Measurements from ENCODE around the gene CRYGN.

CRYGN gene

DNA sequence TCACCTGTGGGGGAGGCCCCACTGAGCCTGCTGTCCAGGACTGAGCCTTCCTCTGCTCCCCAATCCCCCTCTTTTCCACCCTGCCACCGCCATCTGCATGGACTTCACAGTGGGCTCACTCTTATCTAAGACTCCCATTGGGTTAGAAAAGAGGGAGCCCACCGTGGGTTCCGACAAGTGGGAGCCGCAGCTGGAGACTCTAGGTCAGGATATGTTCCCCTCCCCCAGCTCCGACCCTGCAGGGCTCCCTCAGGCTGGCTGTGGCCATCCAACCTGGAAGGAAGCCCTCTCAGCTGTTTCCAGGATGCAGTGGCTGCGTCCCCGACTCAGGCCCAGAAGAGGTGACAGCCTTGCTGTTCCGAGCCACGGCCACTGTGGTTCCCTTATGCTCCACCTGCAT, 34.9 kb downstream of the CRYGN start:
- no peak for DNase-seq

DNA sequence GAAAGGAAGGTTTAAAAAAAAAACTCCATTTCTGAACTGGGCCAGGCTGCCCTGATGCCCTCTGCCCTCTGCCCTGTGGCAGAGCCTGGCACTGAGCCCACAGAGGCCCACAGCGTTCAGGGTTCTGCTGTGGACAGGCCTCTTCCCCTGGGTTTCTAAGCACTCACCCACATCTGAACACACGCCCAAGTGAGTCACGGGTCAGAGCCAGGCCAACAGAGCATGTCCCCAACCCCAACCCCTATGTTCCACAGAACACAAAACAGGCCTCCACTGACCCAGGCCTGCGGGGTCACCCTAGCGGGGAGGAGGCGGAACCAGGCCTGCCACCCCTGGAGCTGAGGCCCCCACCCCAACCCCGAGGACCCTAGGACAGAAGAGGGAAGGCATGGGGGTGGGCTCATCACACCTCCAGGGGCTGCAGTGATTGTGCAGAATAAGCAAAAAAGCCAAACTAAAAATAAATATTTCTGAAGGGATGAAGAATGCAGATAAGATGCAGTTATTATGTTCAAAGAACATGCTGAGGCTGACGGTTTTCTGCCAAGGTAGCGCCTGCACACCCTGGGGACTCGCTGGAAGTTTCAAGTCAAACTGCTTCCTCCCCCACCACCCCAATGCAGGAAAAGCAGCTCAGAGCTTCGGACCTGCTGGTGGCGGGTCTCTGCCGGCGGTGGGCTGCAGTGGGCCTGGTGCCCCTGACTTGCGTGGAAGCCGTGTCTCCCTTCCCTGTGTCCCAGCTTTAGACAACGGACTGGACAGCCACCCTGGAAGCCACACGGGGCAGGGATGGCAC, 35.5 kb downstream of the CRYGN start:
- no peak for DNase-seq

DNA sequence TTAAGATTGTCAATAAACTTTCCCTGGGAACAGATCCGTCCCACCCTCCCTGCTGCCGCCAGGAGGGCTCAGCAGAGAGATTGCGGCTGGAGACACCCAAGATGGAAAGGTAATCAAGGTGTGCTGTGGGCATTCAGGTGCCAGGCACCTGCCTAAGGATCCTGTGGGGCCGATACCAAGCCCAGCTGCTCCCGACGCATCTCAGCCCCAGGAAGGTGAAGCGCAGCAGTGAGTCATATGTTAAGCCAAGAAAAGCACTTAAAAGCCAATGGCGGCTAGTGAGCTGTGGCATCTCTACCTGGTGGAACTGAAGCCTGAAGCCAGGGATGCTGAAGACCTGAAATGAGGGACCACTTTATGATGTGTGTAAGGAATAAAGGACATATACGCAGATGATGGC, 36.2 kb downstream of the CRYGN start:
- no peak for DNase-seq

DNA sequence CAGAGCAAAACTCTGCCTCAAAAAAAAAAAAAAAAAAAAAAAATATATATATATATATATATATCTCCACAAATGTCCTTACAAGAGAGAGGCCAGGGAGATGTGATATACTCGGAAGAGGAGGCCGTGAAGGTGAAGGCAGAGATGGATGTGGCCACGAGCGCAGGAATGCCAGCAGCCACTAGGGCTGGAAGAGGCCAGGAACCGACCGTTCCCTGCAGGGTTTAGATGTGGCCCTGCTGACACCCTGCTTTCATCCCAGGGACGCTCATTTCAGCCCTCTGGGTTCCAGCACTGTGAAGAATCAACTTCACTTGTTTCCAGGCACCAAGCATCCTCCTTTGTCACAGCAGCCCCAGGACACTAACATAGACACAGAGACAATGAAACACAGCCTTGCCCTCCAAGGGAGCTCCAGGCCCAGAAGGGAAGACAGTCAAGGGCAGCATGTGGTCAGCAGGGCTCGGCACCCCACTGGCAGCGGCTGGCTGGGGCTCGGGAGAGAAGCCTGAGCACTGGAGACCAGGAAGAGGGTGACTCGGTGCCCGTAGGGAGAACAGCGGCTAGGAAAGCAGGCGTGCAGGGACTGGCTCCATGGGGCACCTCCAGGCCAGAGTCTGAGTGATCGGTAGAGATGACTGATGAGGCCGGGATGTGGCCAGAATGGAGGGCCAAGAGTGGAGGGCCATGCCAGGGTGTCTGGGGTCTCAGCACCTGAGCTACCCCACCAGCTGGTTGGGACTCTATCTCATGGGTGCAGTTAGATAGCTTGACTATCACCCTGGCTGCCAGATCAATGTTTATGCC, 37.7 kb downstream of the CRYGN start:
- DNase-seq = no peak

DNA sequence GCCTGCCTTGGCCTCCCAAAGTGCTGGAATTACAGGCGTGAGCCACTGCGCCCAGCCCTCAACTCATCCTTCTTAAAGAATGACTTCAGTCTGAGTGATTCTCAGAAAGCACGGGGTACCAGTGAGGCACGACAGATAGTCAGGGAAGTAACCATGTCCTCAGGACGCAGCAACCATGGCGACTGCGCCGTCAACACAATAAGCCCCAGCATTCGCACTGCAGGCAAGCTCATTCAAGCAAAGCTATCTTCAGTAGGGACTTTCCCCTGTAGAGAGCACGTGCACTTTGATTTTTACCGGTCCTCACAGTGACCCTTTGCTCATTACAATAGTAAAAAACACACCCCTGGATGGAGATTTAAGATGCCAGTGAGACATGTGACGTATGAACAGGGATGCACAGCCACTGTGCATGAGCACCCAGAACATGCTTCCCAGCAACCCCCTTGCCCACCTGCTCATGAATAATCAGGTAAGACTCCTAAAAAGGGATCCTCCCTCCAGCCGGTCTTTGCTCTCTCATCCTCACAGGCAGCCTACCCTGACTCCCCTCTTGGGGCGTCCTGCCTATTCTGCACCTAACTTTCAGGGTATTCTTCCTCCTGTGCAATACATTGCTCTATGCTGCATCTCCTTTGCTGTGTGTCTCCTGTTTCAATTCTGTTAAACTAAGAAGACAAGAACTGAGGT, 39.2 kb downstream of the CRYGN start:
- no peak for DNase-seq

DNA sequence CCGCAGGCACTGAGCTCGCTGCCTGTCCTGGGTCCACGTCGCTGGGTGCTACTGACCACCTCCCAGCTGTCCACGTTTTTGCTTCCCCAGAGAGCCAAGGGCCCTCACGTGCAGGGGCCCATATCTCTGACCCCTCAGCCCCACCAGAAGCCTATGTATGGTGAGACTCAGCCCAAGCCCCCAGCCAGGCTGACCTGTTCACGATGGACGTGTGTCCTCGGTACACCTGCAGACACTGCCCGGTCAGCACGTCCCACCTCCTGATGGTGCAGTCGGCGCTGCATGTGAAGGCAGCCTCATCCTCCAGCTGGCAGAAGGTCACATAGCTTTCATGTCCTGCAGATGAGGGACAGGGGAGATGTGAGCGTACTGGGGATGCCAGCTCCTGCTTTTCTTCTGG, 40.0 kb downstream of the CRYGN start:
- DNase-seq = no peak

DNA sequence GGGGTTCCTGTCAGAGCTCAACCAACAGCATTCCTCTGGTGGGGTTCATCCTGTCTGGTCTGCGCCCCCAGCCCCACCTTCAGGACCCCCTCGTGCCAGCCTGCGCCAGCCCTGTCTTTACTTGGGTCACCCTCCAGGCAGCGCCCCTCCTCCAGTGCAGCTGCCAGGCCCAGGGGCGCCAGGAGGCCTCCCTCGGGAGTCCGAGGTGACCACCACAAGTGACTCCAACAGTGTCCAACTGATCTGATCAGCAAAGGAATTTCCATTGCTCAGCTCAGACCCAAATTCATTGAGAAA, 40.7 kb downstream of the CRYGN start:
- no peak for DNase-seq

DNA sequence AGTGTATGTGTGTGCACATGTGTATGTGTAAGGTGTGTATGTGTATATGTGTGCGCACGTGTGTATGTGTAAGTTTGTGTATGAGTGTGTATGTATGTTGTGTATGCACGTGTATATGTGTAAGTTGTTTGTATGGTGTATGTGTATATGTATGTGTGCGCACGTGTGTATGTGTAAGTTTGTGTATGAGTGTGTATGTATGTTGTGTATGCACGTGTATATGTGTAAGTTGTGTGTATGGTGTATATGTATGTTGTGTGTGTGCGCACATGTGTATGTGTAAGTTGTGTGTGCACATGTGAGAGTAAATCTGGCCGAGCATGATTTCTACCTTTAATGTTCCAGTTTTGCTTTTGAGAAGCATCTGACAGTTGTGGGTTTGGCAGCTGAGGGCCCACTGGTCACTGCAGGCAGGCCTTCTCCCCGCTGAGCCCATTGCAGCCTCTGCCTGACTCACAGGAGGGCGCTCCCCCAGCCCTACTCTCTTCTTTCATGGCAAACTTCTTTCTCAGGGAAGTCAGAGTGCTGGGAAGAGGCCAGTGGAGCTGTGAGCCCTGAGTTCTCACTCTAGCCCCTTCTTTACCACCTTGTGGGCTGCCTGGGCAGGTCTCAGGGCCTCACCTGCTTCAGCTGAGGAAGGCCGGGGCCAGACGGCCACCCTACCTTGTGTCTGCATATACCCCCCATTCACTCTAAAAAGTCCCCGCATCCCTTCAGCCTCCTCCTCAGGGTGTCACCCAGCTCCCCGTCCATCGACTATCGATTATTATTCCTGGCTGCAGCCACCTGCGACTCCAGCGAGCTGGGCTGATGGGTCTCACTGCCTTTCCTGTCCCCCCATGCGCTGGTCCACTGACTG, 41.3 kb downstream of the CRYGN start:
- DNase-seq = no peak

DNA sequence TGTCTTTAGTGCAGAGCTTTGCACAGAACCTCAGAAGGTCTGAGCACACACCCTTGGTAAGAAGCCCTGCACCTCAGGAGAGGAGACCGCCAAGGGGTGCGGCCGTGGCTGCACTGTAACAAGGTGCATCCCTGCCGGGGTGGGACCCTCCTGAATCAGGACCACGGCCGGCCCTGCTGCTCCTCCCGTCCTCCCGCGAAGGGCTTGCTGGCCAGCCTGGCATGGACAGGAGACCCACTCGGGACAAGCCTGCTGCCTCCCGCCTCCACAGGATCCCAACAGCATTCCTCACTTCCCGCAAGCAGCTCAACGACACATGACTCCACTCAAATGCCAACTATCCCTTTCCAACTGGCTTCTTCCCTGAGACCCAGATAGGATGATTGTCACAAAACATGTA, 42.9 kb downstream of the CRYGN start:
- DNase-seq = no peak

DNA sequence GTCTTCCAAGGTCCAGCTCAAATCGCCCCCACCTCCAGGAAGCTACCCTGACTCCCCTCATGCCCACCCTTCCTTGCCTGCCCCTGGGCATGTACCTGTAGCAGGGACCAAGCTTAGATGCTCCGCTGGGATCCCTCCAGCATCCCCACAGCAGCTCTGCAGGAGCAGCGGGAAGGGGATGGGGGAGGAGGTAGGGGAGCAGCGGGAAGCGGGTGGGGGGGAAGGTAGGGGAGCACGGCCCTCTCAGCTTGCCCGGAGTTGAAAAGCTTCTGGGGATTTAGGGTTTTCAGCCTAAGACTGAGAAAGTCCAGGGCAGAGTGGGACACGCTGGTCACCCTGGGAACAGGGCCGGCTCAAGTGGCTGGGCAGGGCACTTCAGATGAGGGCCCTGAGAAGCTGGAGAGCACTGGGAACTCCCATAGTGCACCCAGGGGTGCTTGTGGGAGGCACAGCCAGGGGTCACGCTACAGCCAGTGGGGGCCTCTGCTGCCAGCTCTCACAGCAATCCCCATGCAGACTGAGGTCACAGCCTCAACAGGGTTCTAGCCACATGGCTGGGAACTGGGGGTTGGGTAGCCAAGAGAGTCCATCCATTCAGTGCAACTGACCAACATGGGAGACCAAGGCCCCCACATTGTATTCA, 43.5 kb downstream of the CRYGN start:
- DNase-seq = no peak

DNA sequence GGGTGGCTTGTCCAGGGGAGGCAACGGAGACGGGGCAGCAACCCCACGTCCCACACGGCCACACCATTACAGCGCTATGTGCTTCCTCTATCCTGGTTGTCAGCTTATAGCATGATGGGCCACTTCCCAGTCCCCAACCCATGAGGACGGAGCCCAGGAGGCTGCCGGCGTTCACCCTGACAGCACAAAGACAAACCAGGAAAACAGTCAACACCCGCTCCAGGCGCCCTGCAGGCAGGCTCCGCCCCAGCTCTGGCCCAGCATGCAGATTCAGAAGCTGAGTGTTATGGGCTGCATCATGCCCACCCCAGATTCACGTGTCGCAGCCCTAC, 44.9 kb downstream of the CRYGN start:
- no peak for DNase-seq

DNA sequence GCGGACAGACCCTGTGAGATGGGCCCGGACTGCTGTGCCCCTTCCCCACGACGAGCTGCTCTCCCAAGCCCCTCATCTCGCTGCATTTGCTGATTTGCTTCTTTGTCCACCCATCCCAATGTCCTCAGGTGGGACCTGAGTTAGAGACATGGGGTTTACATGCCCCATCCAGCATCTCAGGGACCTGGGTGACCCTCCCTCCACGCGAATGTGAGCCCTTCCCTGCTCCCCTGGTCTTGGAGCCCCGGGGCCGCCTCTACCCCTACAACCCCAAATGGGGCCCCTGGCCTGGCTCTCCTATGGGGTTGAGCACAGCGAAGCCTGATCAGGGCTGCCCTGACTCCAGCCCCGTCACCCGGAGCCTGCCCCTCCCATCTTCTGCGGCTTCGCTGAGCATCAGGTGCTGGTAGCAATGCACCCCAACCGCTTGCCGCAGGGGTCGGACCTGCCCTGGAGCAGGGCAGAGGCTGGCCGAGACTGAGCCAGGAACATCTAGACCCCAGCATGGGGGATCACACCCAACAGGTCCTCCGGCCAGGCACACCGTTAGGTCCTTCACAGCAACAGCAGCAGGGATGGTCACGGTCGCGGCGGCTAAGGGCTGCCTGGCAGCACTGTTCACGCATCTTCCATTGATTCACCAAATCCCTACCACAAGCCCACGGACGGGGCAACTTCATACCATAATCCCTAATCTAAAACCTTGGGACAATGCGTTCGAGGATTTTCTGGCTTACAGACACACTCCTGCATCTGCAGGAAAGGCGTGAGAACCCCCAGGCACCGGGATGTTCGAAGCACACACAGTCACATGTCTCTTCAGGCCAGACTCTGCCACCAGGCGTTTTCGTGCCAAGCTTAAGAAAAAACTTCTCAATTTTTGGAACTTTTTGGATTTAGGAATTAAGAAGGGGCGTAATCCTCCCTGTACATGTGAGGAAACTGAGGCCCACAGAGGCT, 45.6 kb downstream of the CRYGN start:
- DNase-seq = no peak

DNA sequence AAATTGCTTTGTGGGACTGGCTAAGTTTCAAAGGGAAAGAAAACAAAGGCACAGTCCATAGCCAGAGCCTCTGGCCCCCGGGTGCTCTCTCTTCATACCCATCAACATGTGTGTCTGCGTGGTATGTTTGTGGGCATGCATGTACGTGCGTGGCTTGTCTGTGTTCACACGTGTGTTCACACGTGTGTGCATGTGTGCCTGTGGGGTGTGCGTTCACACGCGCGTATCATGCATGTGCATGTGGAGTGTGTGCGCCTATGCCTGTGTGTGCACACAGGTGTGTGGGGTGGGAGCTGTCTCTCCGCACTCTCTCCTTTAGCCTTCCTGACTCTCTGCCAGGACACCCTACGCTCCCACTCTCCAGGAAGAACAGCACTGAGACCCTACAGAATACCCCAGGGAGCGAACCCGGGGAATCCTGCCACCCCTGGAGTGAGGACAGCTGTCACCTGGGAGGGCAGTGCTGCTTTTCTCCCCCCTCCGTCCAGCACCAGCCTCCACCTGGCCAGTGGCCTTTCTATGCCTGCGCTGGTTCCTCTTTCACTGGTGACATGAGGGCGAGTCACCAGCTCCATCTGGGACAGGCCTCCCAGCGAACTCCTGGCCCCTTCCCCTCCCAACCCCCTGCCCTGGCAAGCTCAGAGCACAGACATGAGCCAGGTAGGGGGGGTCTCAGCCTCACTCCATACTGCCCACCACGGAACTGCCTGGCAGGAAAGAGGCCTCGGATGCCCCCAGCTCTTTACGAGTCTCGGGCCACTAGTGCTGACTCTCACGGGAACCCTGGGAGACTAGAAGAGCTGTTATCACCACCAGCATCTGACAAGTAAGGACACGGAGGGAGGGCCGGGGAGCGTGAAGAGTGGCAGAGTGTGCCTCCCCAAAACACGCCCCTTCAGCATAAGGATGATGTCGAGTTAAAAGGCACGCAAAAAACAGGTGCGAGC, 46.6 kb downstream of the CRYGN start:
- no peak for DNase-seq

DNA sequence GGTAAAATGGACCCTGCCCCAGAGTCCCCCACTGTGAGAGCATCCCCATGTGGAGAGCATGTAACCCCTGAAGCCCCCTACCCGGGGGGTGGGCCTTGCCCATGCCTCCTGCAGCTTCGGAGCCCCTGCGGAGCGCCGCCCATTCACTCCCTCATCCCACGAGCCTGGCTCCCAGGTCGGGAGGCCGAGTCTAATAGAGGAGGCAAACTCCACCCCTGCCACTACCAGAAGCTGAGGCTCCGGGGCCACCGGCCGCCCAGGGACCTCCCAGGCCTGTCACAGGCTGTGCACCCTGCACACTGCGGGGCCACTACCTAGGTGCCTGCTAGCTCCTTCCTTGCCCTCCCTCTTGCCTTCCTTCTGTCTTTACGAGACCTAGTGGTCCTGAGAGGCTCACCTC, 47.5 kb downstream of the CRYGN start:
- no peak for DNase-seq

DNA sequence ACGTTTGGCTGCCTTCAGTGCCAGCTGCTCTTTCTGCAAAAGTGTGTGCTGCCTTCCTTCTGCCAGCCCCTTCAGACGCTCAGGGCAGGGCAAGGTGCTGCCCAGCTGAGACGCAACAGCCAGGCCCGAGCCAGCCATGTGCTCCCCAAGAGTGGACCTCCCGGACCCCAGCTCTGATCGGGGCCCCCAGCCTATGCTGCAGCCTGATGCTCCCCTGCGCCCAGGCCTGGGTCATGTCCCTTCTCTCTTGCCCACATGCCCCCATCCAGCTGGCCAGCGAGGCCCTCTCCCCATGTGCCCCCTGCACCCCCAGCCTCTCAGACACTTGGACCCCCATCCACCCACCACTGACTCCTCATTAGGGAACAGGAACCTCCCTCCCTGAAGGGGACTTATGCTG, 47.9 kb downstream of the CRYGN start:
- no peak for DNase-seq

DNA sequence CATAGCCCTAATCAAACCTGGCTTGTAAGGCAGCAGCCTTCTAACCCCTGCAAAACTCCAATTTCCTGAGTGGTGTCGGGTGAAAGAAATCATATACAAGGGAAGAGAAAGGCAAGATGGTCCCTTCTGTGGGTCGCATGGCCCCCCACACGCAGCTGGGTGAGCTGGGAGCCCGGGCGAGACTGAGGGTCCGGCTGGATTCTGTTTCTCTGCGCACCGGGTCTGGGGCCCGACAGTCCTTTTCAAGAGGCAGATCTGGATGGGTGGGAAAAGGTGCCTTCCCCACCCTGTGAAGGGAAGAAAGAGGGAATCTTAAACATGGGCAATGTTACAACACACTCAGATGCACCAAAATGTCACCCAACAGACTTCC, 48.6 kb downstream of the CRYGN start:
- no peak for DNase-seq

DNA sequence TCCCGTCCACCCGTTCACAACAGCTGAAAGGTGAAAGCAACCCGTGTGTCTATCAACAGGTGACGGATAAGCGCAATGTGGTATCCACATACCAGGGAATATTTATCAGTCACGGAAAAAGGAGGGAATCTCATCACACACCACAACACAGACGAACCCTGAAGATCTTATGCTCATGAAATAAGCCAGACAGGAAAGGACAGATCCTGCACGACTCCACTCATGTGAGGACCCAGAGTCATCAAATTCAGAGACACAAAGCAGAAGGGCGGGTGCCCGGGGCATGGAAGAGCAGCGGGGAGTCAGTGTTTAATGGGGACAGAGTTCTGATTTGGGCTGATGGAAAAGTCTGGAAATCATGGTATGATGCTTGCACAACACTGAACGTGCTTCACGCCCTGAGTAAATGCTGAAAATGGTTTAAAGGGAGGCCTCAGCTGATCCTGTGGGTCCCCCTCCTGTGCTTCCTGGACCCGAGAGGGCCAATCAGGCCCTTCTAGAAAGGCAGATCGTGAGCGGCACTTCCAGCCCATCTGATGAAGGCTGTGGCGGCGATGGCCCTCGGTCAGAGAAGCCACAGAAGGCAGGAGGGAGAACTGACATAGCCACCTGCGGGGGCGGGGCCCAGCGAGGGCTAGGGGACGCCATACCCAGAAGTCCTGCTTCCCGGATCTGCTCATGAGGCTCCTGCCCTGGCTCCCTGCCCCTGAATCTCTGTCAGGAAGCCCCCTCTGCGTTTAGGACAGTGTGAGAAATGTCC, 49.2 kb downstream of the CRYGN start:
- DNase-seq = no peak

DNA sequence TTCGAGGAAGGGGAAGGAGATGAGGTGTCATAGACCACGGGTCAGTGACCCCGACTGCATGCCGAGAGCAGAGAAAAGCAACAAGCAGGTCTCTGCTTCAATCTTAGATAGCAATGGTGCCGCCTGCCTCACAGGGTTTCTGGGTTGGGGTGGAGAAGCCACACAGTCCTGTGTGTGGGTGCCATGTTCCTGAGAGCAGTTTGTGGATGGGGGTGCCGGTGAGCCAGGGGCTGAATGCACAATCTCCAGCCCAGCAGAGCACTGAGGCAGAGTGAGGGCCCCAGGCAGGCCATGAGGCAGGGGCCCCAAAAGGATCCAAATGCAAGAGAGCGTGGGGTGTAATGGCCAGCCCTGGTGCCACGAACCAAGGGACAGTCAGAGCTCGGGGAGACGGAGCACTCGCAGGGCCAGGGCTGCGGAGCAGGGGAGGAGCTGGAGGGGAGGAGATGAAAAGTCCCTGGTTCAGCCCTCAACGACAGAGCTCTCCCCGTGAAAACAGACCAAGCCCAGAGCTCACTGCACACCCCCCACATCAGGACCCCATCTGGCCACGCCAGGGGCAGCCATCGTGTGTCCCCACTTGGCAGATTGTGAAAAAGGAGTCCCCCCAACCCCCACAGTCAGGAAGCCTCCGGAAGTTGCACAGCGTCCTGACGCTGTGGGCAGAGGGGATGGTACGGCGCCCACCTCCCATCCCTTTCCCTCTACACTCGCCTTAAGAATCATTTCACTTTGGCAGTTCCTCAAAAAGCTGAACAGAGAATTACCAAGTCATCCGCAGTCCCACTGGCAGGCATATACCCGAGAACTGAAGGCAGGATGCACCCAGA, 50.0 kb downstream of the CRYGN start:
- no peak for DNase-seq
